NCI-H69 (cell line): ENCODE measurements around the gene KLF11.

ENCODE experiments used
- DNase-seq: peaks from one replicate; lab custom pipeline; 2025; lab: John Stamatoyannopoulos, UW

KLF11 gene

DNA sequence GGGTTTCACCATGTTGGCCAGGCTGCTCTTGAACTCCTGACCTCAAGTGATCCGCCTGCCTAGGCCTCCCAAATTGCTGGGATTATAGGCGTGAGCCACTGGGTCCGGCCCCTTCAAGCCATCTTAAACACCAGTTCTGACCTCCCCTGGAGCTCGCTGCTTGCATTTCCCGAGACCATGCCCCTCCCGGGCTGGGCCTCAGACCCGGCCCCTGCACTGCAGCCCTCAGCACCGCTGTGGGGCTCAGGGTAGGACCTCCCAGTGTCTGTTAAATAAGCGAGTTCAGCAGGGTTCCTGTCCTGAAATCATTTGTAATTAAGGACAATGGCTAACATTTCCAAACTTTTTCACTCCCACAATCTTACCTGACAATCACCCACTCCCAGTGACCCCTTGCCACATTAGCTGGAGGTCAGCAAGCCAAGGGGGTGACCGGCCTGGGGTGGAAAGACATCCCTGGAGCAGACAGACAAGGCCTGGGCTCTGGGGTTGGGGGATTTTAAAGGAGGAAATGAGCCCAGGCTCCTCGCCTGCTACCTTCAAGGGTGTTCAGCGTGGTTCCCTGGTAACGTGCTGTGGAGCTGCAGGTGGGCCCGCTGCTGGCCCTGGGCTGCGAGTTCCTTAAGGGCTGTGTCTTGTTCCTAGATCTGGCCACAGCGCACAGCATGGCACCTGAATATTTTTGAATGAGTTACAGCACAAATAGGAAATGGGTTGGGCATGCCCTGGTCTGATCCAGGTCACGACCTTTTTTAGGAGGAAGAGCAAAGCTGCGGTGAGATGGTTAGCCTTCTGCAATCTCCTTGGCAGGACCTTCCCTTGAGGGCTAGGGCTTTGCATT lies 21.8 kb downstream of the KLF11 start:
- DNase-seq = no peak

DNA sequence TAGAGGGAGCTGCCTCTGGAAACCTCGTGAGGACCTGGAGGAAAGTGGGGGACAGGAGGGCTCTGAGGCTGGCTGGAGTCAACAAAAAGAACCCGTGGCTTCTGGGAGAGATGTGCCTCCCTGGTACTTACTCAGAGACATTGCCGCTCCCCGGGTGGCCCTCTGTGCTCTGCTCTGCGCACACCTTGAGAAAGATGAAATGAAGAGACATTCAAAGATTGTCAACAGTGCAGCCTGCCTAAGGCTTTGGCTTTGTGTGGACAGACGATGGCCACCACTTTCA lies 22.4 kb downstream of the KLF11 start:
- DNase-seq = no peak

DNA sequence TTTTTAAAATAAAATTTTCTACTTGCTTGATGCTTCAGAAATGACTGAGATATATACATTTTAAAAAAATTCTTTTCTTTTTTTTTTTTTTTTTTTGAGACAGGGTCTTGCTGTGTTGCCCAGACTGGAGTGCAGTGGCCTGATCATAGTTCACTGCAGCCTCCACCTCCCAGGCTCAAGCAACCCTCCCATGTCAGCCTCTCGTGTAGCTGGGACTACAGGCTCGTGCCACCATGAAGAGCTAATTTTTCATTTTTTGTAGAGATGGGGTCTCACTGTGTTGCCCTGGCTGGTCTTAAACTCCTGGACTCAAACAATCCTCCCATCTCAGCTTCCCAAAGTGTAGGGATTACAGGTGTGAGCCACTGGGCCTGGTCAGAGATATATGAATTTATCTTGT lies 24.0 kb downstream of the KLF11 start:
- DNase-seq = no peak

DNA sequence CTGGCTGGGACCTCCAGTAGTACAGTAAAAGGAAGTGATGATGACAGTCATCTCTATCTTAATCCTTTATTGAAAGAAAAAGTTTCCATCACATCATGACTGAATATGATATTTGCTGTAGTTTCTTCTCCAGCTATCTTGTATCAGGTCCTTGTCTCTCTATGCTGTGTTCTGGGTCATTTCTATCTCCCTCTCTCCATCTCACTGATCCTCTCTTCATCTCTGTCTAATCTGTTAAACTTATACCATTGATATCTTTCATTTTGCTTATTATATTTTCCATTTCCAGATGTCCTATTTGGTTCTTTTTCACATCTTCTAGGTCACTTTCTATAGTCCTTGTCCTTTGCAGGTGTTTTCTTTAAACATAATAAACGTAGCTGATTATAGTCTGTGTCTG lies 24.5 kb downstream of the KLF11 start:
- DNase-seq = no peak

DNA sequence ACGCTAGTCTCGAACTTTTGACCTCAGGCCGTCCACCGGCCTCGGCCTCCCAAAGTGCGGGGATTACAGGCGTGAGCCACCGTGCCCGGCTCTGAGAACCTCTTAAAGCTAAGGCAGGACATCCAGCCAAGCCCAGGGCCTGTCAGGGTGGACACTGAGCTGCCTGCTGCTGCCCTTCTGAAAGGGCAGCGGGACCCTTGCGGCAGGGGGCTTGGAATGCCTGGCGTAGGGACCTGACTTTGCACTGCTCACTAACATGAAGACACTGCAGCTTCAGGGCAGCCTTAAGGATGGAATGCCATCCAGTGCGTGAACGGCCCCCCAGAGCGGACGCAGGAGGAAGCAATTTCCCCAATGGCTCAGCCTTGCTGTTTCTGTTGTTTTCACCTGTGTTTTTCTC lies 27.8 kb downstream of the KLF11 start:
- no peak for DNase-seq

DNA sequence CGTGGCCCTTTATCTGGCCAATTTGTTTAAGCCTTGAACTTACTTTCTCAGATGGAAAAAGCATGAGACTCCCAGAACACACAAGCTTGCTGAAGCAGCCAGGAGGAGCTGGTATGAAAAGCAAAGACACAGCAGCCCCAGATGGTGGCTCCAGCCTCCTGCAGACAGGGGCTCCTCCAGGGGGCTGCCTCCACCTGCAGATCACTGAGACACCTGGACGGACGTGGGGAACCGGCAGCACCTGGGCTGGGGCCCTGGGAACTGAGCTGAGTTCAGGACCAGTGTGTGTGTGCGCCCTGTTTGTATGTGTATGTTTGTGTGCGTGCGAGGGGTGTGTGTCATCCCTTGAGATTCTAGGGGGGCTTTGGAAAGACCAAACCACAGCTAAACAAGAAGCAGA lies 28.2 kb downstream of the KLF11 start:
- DNase-seq = peak; percentile 14

DNA sequence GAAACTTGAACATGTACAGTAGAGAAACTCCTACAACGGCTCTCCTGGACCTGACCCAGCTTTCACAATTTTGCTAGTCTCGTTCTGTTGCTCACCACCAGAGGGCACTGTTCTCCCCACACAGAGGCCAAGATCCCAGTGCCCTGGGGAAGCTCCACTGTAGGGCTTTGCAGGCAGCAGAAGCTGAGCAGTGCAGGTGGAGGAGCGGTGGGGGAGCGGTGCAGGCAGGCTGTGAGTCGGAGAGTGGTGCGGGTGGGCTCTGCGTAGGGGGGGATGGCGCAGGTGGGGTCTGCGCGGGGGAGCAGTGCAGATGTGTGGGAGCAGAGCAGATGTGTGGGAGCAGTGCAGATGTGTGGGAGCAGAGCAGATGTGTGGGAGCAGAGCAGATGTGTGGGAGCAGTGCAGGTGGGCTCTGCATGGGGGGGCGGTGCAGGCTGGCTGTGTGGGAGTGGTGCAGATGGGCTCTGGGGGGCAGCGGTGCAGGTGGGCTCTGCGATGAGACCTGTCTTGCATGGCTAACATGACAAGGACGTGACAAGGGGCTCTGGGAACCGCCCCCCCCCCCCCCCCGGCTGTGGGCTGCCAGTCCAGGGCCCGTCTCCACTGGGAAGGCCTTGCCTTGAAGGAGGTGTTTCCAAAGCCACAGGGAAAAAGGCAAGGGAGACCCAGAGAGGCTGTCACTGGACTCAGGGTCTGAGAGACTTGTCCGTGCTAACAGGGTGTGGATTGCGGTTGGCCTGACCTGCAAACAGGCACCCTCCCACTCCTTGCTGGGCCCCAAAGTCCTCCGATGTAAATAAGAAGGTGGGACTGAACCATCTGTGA lies 29.5 kb downstream of the KLF11 start:
- DNase-seq = peak; percentile 87

DNA sequence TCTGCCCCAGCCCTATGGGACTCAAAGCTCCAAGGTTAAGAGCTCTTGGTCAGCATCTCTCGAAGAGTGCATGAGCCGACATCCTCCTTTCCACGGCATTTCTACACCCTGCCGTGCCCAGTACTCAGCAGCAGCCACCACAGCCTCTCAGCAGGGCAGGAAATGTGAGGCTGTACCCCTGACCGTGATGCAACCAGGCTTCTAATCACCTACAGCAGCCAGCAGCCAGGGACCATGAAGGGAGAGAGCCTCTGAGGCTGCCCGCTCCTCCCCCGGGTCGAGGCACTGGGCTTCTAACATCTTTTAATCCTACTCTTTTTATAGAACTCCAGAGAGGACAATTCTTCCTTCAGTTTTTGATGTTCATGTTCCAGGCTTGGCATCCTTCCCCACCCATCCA lies 30.4 kb downstream of the KLF11 start:
- DNase-seq = peak; percentile 22

DNA sequence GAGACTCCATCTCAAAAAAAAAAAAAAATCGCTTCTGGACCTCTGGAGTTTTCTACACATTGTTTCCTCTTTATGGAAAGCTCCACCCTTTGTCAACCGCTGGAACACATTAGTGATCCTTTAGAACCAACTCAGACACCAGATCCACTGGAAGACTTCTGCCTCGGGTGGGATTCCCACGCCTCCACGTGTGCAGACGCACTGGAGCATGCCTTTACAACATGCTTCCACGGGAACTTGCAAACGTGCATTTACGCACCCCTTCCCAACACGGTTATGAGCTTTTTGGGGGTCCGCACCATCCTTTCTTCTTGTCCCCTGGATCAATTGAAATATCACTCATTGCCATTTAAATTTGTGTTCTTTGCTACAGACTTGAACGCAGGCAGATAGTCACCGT lies 31.8 kb downstream of the KLF11 start:
- DNase-seq = no peak

DNA sequence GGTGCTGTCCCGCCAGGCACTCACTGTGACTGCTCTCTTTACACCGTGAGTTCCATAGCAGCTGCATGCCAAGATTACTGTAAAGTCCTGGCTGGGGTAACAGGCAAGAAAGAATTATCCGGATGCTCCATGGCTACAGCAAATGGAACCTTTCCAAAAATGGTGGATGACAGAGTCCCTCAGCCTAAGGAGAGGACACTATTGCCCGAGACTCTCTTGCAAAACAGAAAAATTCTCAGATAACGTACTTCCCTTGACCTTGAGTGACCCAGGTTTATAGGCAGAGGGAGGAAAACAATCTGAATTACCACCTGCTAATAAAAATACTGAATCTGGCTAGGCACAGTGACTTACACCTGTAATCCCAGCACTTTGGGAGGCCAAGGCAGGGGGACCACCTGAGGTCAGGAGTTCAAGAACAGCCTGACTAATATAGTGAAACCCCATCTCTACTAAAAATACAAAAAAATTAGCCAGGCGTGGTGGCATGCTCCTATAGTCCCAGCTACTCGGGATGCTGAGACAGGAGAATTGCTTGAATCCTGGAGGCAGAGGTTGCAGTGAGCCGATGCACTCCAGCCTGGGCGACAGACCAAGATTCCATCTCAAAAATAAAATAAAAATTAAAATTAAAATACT lies 32.3 kb downstream of the KLF11 start:
- DNase-seq = no peak

DNA sequence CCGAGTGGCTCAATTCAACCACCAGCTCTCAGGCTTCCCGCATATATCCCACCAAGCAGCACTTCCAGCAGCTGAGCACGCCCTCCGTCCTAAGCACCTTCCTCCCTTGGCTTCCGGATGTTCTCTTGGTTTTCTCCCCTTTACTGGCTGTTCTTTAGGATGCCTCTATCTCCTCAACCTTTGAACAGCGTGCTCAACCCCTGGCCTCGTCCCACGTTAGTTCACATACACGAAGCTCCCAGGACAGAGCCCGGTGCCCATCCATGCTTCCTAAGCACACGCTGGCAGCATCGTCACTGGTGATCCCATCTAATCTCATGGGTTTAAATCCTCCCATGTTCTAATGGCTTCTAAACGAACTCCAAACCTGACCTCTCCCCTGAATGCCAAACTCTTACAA lies 33.2 kb downstream of the KLF11 start:
- no peak for DNase-seq

DNA sequence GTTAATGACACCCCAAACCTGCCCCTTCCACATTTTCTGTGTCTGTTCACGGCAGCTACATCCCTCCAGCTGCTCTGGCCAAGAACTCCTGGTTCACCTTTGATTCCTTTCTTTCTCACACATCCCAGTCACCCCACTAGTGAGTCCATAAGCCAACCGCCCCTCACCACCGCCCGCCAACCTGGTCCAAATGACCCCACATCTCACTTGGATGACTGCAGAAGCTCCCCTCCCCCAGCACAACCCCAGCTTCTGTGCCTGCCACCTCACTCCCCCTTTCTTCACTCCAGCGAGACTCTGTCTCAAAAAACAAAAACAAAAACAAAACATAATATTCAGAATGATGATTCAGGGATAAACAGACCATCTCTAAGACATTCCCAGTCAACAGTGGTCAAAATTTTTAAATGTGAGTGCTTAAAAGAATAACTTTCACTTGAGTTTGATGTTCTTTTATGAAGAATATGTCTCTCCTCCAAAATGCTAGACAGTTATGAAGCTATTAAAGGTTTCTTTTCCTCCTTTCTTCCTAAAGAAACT lies 33.7 kb downstream of the KLF11 start:
- DNase-seq = no peak

DNA sequence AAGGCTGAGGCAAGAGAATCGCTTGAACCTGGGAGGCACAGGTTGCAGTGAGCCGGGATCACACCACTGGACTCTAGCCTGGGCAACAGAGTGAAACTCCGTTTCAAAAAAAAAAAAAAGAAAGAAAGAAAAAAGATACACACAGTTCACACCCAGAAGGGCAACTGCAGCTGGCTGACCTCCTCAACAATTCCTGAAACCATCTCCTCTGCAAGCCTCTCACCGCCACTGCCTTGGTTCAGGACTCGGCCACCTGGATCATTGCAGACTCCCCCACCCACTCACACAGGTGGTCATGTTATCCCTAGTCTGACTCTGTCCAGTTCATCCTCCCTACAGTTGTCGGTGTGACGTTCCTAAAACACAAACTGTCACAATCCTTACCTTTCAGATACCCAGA lies 34.7 kb downstream of the KLF11 start:
- DNase-seq = no peak

DNA sequence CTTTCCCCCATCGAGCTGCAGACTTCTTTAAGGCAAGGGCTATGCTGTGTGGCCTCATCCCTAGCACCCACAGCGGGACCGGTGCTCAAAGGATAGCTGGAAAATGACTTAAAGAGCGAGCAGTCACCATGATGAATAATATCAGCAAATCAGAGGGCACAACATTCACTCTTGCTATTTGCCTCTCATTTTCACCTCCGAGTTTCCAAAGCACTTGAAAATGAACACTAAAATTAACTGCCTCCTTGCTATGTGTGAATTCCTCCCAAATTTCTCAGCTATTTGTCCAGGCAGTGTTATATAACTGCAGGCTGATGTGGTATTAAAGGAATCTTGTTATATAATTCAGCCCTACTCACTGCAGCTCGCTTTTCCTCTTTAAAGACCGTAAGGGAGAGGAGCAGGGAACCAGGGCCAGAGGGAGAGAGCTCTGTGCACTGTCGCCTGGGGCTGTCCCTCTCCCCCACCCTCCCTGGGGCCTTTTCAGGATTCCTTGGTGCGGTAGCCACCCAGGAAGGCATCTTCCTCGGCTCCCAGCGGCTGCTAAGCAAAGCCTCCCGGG lies 35.4 kb downstream of the KLF11 start:
- DNase-seq = no peak

DNA sequence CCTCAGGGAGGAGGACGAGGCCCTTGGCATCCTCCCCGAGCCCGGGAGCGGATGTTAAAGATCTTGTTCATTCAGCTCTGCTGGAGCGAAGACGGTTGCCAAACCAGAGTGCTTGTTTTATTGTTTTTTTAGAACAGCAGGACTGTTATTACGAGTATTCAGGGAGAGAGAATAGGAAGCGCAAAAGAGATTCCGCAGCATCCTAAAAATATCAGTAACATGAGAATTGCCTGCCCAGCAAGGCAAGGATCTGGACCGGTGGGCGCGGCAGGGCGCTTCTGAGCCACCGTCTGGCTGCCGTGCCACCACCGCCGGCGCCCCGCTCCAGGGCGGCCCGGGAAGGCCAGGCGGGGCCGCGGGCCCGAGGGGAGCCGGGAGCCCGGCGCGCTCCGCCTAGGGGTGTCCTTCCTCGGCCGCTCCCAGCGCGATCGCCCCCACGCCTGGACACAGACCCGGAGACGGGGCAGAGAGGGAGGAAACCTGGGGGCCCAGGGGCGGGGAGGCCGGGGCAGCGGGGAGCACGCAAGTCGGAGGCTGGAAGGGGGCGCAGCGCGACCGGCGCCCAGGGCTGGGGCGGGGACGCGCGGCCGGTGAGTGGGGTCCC lies 36.0 kb downstream of the KLF11 start:
- peak; percentile 60 for DNase-seq

DNA sequence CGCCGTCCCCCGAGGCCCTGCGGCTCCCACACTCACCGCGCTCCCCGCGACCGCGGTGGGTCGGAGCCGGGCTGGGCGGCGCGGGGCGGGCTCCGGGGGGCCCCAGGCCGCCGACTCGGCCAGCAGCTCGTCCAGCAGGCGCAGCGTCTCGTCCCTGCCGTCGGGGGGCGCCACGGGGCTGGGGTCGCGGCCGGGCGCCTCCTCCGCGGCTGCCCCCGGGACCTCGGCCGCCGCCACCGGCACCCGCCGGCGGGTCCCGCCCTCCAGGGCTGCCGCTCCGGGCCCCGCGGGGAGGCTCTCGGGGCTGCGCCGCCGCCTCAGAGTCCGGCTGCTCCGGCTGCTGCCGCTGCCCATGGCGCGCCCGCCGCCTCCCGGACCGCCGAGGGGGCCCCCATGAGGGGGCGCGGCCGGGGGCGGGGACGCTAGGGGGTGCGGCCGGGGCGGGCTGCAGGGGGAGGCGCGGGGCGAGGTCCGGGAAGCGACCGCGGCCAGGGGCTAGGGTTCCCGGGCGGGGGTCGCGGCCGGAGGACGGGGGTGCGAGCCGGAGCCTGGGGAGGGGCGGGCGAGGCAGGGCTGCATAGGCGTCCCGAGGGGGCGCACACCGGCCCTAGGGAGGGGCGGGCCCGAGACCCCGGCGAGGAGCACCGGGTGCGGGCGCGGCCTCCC lies 36.7 kb downstream of the KLF11 start, which contains the start of gene CYS1:
Gene CYS1 (minus strand): TSS at position 542 of the 666 bp plus-strand sequence. CDS start 188 bp downstream, at position 354.
- peak; percentile 21 for DNase-seq

DNA sequence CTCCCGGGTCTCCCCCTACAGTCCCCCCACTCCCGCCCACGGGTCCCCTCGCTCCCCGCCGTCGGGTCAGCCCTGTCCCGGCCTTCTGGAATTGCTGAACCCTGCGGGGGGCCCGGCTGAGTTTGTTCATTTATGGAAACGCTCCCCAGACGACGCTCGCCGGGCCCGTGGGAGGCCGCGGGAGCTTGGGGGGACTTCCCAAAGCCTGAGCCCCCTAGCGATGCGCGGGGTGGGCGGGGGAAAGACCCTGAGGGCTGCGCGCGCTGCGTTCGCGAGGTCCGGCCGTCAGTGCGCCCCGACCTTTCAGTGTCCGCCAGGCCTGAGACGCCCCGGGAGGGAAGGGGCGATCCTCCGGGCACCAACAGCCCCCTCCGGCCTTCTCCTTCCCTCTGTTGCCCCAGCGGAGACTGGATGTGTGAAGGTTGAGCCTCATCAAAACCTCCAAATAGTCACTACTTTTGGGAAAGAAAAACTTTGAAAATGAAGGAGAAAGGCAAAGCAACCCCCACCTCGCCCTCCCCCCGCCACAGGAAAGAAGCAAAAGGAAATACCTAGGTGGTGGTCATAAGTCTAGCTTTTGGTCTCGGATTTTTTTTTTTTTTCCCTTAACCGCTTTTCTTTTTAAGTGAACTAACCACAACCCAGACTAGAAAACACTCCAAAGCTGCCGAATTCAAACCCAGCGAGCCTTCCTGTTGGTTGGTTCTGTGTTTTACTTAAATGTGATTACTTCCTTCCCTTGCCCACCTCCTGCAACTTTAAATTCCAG lies 37.4 kb downstream of the KLF11 start:
- DNase-seq = no peak

DNA sequence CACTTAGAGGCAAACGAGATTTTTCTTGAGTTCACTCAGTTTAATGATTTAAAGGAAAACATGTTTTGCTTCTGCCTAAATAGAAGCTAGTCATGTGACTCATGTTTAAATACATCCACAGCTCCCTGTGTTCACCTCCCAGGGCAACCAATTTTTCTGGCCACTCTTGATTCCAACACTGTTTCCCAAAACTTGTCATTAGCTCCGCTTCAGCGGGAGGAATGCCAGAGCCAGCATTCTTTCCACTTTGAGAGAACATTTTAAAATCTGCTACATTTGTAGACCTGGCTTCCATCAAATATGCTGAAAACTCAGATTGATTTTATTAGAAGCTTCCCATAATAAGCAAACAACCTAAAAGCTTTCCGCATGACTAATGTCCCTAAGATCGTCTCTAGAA lies 39.7 kb downstream of the KLF11 start:
- no peak for DNase-seq

DNA sequence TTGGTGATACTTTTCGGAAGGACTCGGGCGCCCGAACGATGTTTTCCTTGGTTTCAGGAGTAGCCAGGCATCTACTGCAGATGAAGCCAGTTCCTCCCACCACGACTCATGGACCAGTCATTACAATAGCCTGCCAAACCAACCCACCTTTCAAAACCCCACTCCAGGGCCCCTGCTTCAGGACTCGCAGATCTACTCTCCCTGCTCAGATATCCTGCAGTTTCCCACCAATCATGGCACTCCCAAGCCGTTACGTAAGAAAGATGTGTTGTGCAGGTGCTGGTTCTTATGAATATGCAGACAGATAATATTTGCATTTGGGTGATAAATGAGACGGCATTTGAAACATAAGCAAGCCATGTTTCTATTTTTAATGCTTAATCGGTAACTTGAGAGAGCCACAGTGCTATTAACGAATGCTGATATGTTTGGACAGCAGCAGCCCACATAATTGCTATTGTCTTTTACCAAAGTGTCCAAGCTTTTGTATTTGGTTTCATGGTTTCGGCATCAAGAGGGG lies 40.4 kb downstream of the KLF11 start:
- DNase-seq = peak; percentile 61

DNA sequence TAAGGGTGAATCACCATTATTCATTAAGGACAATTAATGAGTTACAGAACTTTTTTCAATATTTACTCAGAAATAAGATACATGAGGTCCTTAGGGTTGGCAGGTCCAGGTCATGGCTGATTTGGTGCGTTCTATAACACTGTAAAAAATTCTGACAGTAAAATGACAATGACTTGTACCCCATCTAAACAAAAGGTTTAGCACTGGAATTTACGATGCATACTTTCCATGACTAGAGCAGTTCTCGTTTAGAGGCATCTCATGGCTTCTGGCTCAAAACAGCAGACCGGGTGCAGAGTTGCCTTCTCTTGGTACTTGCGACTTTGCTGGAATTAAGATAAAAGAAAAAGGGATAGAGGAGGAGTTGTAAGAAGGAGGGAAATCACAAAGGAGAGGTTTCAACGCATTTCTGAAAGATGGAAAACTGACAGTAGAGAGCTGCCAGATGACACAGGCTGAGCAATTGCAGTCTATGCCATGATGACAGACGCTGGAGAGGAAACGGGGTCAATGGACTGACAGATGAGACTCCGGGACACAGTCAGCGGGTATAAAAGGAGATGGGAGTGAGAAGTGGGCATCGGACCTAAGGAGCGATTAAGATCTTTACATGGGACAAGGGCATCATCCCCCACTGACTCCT lies 41.0 kb downstream of the KLF11 start:
- peak; percentile 14 for DNase-seq
